GM12878 (cell line): ENCODE measurements around the gene SMC5. TPM values are rescaled to one million over a fixed set of nuclear protein-coding genes. Genes with fewer than 3 reads are reported as not detected.

Experiments used
- ATAC-seq: fragments of 200-7000 bp; cut with Tn5 transposase; 3 replicates; pipeline ENCODE4 v1.9.1; 2020; ENCODE audit warnings: mild to moderate bottlenecking, moderate library complexity
- BruUV-seq: library from RNA; stranded (reverse); fragments of 400-500 nt; replicated peaks from 2 replicates; lab custom pipeline; 2021; lab: Mats Ljungman, UMichigan
- CTCF ChIA-PET: fragments of 300-600 bp; sonication (Branson Sonifier 250); formaldehyde crosslinking; extraction: SDS; loops from one replicate; lab custom pipeline; 2021; ENCODE audit warnings: inconsistent platforms; lab: Yijun Ruan, JAX
- POLR2A ChIA-PET: fragments of 350-600 bp; formaldehyde crosslinking; extraction: SDS; loops from one replicate; lab custom pipeline; 2021; ENCODE audit warnings: inconsistent platforms; lab: Charles Lee
- RAD21 ChIA-PET: fragments of 300-600 bp; sonication (Branson Sonifier 250); formaldehyde crosslinking; loops from one replicate; lab custom pipeline; 2023; ENCODE audit warnings: antibody characterized with exemption; ENCODE audit not compliant: unreplicated experiment; lab: Charles Lee
- SMC1A ChIA-PET: fragments of 300-600 bp; sonication (Branson Sonifier 250); formaldehyde crosslinking; loops from one replicate; lab custom pipeline; 2023; ENCODE audit not compliant: unreplicated experiment, uncharacterized antibody; lab: Charles Lee
- DNase-seq: peaks from one replicate; pipeline ENCODE4 v3.0.0-alpha.2; 2011; ENCODE audit warnings: low read depth, low spot score
- FAIRE-seq: peaks from 3 replicates; lab custom pipeline; 2011; peaks lifted over from hg19 to GRCh38; lab: Jason Lieb, UNC
- H2AFZ ChIP-seq: 2 replicates; pipeline ENCODE4 v1.6.0; 2011; ENCODE audit warnings: low read depth, low read length, control low read depth; ENCODE audit not compliant: control insufficient read depth
- H3K27ac ChIP-seq: 2 replicates; pipeline ENCODE4 v1.5.1; 2011; ENCODE audit warnings: control low read depth; ENCODE audit not compliant: control insufficient read depth, insufficient read depth
- H3K27me3 ChIP-seq, 2 experiments: replicated peaks in 1 of 2; 2 replicates each; pipeline versions ENCODE4 v1.6.0 to v1.6.1; 2011; ENCODE audit warnings: low read length in 1 of 2; ENCODE audit not compliant: control insufficient read depth in 2 of 2, insufficient read depth in 2 of 2
- H3K36me3 ChIP-seq, 2 experiments: 2 replicates each; pipeline ENCODE4 v1.5.1; 2011; ENCODE audit warnings: low read length in 1 of 2; ENCODE audit not compliant: control insufficient read depth in 2 of 2, insufficient read depth in 2 of 2
- H3K4me1 ChIP-seq: 2 replicates; pipeline ENCODE4 v1.6.1; 2011; ENCODE audit warnings: mild to moderate bottlenecking, low read length, moderate library complexity, mixed read lengths; ENCODE audit not compliant: control insufficient read depth, insufficient read depth
- H3K4me2 ChIP-seq: 2 replicates; pipeline ENCODE4 v1.6.0; 2011; ENCODE audit warnings: control low read depth; ENCODE audit not compliant: control insufficient read depth, insufficient read depth
- H3K4me3 ChIP-seq: fragments of 200-600 bp; sonication (generic); 2 replicates; pipeline ENCODE4 v1.5.1; 2016
- H3K79me2 ChIP-seq: 2 replicates; pipeline ENCODE4 v1.6.0; 2011; ENCODE audit warnings: low read length; ENCODE audit not compliant: control insufficient read depth, insufficient read depth
- H3K9ac ChIP-seq: 2 replicates; pipeline ENCODE4 v1.8.0; 2011; ENCODE audit warnings: low read length, control low read depth, mixed read lengths; ENCODE audit not compliant: control insufficient read depth, insufficient read depth
- H3K9me3 ChIP-seq: replicated peaks from 3 replicates; pipeline ENCODE4 v1.5.1; 2011; ENCODE audit warnings: mild to moderate bottlenecking, low read length; ENCODE audit not compliant: control insufficient read depth, insufficient read depth
- H4K20me1 ChIP-seq: 2 replicates; pipeline ENCODE4 v1.6.0; 2011; ENCODE audit not compliant: control insufficient read depth, insufficient read depth
- CREB1 ChIP-seq: IDR thresholded peaks from 2 replicates; pipeline ENCODE4 v1.6.1; 2012; ENCODE audit warnings: low read depth, mild to moderate bottlenecking, inconsistent platforms
- MEF2A ChIP-seq: IDR thresholded peaks from 2 replicates; pipeline ENCODE4 v1.6.1; 2011; ENCODE audit warnings: low read depth, mild to moderate bottlenecking, low read length, moderate library complexity; ENCODE audit not compliant: insufficient read depth
- MTA3 ChIP-seq: IDR thresholded peaks from 2 replicates; pipeline ENCODE4 v1.6.1; 2012; ENCODE audit warnings: low read length, inconsistent platforms, borderline replicate concordance
- NBN ChIP-seq: fragments of 450-650 bp; IDR thresholded peaks from 2 replicates; pipeline ENCODE4 v1.6.1; 2016
- NR2F1 ChIP-seq: fragments of 450-650 bp; conservative IDR thresholded peaks from 2 replicates; pipeline ENCODE4 v1.6.1; 2017; ENCODE audit warnings: mild to moderate bottlenecking
- TARDBP ChIP-seq: IDR thresholded peaks from 2 replicates; pipeline ENCODE4 v1.6.1; 2016; ENCODE audit warnings: borderline replicate concordance
- WGBS: methylation state at CpG from one replicate; pipeline ENCODE4 v1.1.6; 2016; ENCODE audit warnings: low lambda C conversion rate; ENCODE audit not compliant: insufficient replicate concordance, insufficient coverage; ENCODE audit errors: missing lambda C conversion rate; 5-methylcytosine and 5-hydroxymethylcytosine counted together
- in situ Hi-C: fragments of 300-500 bp; cut with MboI; formaldehyde crosslinking; loops from 9 replicates; pipeline ENCODE4 v1.14.3; 2018; ENCODE audit warnings: mixed read lengths
- intact Hi-C: fragments of 100-400 bp; cut with micrococcal nuclease; formaldehyde crosslinking; loops from one replicate; pipeline ENCODE4 v1.14.2; 2022; ENCODE audit not compliant: unreplicated experiment
- polyA plus RNA-seq, 11 experiments: library from polyadenylated mRNA; depleted of rRNA in 4 of 11; unstranded in 6 of 11; stranded (reverse) in 5 of 11; fragments of >200 nt; fragmentation: Nextera tagmentation in 4 of 11; fragmentation: Illumina TruSeq in 1 of 11; extraction: Ambion mirVana in 4 of 11; extraction: Trizol in 1 of 11; gene quantifications; 1 replicate in 1 of 11; 2 replicates in 10 of 11; pipeline versions ENCODE4 v1.2.1 to v1.2.3, GENCODE V29; 2011 to 2016; ENCODE audit warnings: inconsistent platforms in 2 of 11, missing spikeins in 2 of 11, low read depth in 1 of 11
- total RNA-seq, 4 experiments: library from RNA; depleted of rRNA in 3 of 4; stranded (reverse); fragments of >200 nt in 3 of 4; fragmentation: Illumina TruSeq in 1 of 4; extraction: Trizol in 1 of 4; gene quantifications; 2 replicates each; pipeline versions ENCODE4 v1.2.1 to v1.2.3, GENCODE V29; 2013 to 2021
- TF ChIP-seq, protein P1 (sequence below): IDR thresholded peaks from 2 replicates; pipeline ENCODE4 v1.6.1; 2012; ENCODE audit warnings: mild to moderate bottlenecking, low read depth, low read length
- TF ChIP-seq, protein P2 (sequence below): fragments of 150-350 bp; IDR thresholded peaks from 2 replicates; pipeline ENCODE4 v1.6.1; 2016; ENCODE audit warnings: low read depth, low read length

The SMC5 gene
- total and polyA plus RNA-seq, 10 of the 15 experiments (the other 5 are each of a cell fraction or from before 2014, with no cell fraction given) = 6.5 to 47.1 (median 22.9) TPM

DNA sequence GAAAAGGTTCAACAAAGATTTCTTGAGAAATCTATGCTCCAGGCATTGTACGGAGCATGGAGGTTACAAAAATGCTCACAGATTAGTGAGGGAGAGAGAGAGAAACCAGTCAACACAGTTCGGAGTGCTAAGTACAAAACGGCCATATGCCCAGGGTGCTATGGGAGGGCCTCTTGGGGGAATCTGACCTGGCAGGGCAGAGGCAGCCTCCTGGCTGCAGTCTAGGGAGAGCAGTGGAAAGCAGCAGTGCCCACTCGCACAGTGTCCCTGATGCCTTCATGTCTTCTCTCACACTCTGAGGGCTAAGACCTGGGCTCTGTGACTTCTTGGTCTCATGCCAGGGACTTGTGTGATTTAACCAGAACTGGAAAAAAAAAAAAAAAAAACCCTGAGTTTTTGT is 29.8 kb upstream of the SMC5 start:
- Histone ChIP-seq H3K79me2 (no peaks in the 10 kb centered on the region), H4K20me1 (no peaks in the 10 kb centered on the region), H3K27me3 (no peaks in the 10 kb centered on the region), H3K36me3 (no peaks in the 10 kb centered on the region), H3K4me1 (no peaks in the 10 kb centered on the region), H3K9ac (no peak overlapping the region), H2AFZ (no peak overlapping the region), H3K27ac (no peak overlapping the region), H3K4me2 (no peak overlapping the region), H3K4me3 (no peak overlapping the region), H3K9me3 (no peaks in the 10 kb centered on the region)
- DNase-seq (no peak), ATAC-seq (no peak), FAIRE-seq (no peak)
- ChIA-PET SMC1A (no interaction called here), CTCF (no interaction called here), RAD21 (no interaction called here), POLR2A (no interaction called here)
- TF ChIP-seq NBN (no peak), NR2F1 (no peak), CREB1 (no peak), MTA3 (no peak), MEF2A (no peak), TARDBP (no peak)
- TF ChIP-seq, protein P1, sequence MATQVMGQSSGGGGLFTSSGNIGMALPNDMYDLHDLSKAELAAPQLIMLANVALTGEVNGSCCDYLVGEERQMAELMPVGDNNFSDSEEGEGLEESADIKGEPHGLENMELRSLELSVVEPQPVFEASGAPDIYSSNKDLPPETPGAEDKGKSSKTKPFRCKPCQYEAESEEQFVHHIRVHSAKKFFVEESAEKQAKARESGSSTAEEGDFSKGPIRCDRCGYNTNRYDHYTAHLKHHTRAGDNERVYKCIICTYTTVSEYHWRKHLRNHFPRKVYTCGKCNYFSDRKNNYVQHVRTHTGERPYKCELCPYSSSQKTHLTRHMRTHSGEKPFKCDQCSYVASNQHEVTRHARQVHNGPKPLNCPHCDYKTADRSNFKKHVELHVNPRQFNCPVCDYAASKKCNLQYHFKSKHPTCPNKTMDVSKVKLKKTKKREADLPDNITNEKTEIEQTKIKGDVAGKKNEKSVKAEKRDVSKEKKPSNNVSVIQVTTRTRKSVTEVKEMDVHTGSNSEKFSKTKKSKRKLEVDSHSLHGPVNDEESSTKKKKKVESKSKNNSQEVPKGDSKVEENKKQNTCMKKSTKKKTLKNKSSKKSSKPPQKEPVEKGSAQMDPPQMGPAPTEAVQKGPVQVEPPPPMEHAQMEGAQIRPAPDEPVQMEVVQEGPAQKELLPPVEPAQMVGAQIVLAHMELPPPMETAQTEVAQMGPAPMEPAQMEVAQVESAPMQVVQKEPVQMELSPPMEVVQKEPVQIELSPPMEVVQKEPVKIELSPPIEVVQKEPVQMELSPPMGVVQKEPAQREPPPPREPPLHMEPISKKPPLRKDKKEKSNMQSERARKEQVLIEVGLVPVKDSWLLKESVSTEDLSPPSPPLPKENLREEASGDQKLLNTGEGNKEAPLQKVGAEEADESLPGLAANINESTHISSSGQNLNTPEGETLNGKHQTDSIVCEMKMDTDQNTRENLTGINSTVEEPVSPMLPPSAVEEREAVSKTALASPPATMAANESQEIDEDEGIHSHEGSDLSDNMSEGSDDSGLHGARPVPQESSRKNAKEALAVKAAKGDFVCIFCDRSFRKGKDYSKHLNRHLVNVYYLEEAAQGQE = no peak
- TF ChIP-seq, protein P2, sequence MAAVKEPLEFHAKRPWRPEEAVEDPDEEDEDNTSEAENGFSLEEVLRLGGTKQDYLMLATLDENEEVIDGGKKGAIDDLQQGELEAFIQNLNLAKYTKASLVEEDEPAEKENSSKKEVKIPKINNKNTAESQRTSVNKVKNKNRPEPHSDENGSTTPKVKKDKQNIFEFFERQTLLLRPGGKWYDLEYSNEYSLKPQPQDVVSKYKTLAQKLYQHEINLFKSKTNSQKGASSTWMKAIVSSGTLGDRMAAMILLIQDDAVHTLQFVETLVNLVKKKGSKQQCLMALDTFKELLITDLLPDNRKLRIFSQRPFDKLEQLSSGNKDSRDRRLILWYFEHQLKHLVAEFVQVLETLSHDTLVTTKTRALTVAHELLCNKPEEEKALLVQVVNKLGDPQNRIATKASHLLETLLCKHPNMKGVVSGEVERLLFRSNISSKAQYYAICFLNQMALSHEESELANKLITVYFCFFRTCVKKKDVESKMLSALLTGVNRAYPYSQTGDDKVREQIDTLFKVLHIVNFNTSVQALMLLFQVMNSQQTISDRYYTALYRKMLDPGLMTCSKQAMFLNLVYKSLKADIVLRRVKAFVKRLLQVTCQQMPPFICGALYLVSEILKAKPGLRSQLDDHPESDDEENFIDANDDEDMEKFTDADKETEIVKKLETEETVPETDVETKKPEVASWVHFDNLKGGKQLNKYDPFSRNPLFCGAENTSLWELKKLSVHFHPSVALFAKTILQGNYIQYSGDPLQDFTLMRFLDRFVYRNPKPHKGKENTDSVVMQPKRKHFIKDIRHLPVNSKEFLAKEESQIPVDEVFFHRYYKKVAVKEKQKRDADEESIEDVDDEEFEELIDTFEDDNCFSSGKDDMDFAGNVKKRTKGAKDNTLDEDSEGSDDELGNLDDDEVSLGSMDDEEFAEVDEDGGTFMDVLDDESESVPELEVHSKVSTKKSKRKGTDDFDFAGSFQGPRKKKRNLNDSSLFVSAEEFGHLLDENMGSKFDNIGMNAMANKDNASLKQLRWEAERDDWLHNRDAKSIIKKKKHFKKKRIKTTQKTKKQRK = no peak
- WGBS = 64% methylated on average over 4 of the region's 4 CpGs
- BruUV-seq = no TSS peak
- in situ Hi-C loops (no loop called here), intact Hi-C loops (loop anchor here (10.0 kb wide), 1 partner anchor 56 kb away; no protein-coding TSS in a partner anchor)
